Measurements from ENCODE around the gene EFHC1.
"Not testable (repeated sequence)": the region's sequence is repeated elsewhere in the genome, so short reads cannot be mapped to it uniquely, and the experiment has no call there.

Gene EFHC1

DNA sequence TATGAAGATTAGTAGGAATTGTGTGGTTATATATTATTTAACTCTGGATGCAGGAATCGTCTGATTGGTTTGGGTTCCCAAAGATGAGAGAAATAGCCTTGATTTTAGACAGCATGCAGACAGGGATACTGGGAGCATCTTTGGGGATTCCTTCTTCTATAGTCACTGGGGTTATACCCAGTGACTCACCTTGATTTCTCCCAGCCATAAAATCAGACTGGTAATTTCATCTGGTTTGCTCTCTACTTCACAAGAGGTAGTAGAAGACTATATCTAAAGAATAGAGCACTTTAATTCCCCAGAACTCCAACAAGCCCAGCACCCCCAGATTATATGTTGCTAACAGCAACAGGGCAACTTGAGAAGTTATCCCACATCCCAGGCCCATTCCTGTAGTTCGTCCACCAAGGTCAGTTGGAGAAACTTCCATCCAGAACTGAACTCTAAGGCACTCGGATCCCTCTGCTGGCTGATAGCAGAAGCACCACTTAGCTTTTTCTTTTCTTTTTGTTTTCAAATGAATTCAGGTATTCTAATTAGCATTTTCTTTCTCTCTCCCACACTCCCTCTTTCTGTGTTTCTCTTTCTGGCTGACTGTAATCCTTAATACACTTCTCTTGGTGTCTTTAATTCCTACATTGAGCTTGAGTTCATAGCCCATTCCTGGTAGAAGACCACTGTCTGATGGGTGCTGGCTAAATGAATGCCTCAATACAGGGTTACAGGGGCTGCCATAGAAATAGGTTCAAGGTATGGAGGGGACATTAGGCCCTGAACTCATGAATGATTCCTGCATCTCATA is 20.4 kb upstream of the EFHC1 start:
- DNase-seq, result peak in 1 of 2 experiments; percentile 57

DNA sequence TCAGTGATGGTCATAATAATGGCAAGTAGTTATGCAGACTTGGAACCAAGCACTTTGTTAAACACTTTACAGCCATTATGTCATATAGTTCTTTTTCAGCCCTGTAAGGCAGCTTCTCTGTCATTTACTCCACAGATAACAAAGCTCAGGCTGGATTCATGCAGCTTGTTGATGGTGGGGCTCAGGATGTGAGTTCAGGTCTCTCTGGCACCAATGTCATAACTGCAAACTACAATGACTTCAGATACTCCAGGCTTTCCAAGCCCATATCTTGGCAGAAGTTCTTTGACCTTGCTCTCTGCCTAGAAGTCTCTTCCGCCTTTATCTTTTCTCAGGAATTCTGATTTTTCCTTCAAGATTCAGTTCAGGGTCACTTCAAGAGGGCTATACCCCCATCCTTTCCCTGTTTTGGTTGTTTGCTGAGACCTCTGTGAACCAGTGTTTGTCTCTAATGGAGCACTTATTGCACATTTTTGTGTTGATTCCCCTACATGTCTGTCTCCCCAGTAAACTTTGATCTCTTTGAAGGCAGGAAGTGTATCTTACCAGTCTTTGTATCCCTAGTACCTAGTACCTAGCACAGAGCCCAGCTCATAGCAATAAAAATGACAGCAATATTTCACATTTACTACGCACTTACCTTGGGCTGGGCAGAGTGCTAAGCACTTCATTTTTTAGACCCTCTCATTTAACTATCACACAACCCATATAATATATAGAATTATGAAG is 19.7 kb upstream of the EFHC1 start:
- DNase-seq, result no peak

DNA sequence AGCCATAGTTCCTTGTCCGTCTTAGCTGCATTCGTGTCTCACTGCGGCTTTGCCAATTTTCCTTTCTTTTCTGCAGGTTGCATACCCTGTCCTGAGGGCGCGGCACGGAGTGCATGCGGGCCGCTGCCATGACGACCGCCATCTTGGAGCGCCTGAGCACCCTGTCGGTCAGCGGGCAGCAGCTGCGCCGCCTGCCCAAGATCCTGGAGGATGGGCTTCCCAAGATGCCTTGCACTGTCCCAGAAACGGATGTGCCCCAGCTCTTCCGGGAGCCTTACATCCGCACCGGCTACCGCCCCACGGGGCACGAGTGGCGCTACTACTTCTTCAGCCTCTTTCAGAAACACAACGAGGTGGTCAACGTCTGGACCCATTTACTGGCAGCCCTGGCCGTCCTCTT is 17.1 kb upstream of the EFHC1 start:
- DNase-seq, result no peak

DNA sequence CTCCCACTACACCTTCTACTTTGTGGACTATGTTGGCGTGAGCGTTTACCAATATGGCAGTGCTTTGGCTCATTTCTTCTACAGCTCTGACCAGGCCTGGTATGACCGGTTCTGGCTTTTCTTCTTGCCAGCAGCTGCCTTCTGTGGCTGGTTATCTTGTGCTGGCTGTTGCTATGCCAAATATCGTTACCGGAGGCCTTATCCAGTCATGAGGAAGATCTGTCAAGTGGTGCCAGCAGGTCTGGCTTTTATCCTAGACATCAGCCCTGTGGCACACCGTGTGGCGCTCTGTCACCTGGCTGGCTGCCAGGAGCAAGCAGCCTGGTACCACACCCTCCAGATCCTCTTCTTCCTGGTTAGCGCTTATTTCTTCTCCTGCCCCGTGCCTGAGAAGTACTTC is 16.5 kb upstream of the EFHC1 start:
- peak; percentile 82 to 95 for DNase-seq

DNA sequence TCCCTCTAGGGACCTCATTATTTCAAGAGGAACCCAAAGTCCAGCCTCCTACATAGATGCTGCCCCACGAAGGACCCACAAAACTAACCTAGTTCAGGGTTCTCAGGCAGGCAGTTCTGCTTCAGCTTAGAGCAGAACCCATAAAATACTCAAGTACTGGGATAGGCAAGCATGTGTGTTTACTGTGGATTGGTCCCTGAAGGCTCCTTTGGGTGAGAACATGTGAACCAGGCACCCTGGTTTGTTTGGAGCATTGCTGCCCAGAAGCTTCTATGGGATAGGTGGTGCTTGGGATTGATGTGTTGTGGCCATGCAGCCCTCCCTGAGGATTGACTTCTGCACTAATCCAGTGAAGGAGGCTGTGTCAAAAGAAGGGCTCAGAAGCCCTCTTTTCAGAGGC is 14.9 kb upstream of the EFHC1 start:
- no peak for DNase-seq

DNA sequence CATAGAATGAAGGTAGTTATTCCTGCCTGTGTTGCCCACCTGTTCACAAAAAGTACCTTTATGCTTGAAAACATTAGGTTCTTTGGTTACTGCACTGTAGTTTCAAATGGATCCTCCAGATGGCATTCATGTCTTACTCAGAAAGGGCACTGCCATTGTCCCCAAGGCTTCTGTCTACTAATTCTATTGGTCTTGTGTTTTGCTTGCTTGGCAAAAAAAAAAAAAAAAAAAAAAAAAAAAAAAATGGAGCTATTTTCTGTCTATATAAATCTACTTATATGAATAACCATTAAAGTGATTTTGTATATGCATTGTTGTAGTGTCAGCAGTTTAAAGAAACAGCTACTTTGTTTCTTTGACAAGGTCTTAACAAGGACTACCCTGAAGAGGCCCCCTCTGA is 12.7 kb upstream of the EFHC1 start:
- DNase-seq, result peak in 1 of 2 experiments; percentile 63

DNA sequence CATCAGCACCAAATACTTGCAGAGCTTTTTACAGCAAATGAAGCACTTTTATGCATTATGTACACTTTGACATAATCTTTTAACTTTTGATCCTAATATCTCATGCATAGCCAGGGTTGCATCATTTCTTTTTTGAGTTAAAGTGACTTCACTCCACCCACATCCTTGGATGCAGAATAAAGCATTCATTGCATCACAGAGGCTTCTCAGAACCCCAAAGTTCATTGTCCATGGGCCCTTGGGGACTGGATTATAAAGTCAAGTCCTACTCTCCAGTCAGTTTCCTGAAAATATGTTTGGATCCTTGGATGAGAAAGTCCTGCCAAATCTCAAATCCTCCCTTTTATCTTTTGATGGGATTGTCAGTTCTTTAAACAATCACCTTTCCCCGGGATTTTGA is 10.6 kb upstream of the EFHC1 start:
- DNase-seq, result no peak

DNA sequence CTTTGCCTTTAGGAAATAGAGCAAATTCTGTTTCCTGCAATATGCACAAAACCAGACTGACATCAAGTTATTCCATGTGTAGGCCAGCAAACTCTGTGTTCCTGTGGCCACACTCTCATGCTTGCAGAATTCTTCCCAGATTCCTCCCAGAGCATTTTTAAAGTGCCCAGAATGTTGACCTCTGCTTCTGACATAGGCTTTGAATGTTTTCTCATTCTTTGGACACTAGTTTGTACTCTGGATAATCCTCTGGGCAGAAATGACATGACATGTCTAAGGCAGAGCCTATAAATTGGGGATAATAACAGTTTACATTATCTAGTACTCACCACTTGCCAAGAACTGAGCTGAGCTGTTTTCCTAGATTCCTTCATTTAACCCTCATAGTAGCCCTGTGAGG is 9.2 kb upstream of the EFHC1 start:
- no peak for DNase-seq

DNA sequence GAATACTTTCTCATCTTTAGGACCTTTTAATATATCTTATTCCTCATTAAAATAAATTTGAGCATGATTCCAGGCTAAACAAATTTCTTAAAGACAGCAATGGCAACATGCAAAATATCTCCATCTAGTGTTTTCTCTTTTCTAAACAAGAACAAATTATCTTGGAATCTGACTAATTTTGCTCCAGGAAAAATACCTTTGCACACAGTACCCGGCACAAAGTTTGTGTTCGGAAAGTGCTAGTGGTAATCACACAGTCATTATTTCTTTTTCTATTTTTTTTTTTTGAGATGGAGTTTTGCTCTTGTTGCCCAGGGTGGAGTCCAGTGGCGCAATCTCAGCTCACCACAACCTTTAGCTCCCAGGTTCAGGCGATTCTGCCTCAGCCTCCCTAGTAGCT is 8.2 kb upstream of the EFHC1 start:
- no peak for DNase-seq

DNA sequence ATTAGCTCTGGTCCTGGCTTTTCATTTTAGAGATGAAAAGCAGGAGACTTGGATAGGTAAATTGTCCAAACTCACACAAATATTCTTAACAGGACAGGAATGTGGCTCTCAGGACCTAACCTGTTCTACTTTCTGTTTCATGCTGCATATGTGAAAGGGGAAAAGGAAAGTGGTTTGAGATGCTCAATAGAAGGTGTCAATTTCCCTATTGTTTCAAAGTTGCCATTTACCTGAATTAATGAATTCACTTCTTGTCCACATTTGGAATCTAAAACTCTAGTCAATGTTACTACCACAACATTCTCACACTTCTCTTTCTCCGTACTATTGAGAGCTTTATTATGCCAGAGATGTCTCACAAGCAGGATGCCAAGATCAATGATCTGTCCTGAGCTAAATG is 4.8 kb upstream of the EFHC1 start:
- DNase-seq, result no peak

DNA sequence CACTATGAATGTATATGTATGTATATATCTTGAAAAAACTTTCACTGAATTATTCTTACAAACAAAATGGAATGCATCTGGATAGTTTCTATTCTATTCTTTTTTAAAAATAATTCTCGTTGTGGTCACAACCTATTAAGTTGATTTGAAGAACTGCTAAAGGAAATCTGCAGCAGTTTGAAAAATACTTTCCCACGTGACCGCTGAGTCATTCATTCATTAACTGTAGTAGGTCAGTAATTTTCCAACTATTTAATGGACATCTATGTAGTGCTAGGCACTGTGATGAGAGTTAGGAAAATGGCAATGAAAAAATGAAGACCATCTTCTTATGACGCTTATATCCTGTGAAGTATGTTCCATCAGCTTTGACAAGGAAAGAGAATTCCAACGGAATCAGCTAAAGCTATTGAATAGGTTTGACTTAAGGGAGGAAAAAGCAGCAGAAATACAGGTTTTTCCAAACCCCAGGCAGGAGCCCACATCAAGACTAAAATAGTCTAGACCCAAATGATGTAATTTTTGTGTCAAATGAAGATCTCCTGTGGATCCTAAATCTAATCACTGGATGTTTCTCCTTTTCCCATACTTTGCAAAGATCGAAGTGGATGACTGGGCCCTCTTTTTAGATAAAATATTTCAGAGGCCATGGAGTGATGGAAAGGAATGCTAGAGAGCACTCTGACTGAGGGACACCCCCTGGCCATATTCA is 4.1 kb upstream of the EFHC1 start:
- no peak for DNase-seq

DNA sequence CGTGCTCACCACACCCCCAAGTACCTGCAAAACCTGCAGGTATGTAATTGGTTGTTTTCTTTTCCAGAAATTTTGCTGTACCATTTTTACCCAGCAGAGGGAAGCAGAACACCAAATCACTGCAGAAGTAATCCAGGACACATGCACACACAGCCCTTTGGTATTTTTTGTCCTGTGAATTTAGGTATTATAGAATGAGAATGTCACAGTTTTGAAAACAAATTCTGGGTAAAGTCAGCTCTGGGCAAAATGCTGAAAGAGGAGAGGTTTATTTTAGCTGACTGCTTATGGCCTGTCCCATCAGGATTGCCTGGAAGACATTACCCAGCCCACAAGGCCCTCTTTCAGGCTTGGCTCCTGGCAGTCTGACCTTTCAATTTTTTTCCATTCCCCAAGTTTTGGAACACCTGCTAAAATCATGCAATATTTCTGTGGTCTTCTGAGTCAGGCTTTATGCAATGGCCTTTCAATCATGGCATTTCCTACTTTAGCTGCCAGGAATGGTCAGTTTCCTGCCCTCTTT is 3.5 kb upstream of the EFHC1 start:
- peak; percentile 19 to 51 for DNase-seq

DNA sequence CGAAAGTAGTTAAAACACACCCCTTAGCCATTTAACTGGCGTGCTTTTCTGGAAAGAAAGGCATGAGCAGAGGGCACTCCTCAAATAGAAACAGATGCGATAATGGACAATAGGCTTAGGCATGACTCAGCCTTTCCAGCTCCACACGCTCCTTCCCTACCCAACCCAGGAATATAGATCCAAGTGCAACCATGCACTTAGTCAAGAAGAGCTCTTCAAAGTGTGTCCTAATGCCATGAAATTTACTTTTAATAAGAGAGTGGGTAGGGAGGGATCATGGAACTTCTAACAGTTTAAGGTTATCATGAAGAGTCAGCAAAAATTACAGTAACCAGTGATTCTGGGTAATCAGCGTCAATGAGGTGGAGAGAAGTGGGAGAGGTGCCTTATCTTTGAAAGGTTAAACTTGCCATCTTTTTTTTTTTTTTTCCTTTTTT is 2.4 kb upstream of the EFHC1 start:
- DNase-seq, result no peak

DNA sequence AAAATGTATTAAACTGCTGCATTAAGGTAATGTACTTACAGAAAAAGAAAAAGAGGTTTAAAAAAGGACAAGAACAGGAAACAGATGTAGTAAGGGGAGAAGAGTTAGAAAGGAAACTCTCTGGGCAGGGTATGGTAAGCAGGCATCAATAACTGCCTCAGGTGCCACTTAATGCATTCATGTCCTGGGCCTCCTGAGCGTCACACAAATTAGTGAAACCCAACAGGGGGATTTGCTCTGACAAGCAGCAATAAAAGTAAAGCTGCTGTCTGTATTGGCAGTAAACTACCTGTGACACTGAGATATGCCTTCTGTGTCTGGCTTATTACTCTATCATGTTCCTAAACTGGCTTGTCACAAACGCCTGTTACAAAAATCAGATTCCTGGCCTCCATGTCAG is 1.5 kb upstream of the EFHC1 start:
- DNase-seq, result no peak

DNA sequence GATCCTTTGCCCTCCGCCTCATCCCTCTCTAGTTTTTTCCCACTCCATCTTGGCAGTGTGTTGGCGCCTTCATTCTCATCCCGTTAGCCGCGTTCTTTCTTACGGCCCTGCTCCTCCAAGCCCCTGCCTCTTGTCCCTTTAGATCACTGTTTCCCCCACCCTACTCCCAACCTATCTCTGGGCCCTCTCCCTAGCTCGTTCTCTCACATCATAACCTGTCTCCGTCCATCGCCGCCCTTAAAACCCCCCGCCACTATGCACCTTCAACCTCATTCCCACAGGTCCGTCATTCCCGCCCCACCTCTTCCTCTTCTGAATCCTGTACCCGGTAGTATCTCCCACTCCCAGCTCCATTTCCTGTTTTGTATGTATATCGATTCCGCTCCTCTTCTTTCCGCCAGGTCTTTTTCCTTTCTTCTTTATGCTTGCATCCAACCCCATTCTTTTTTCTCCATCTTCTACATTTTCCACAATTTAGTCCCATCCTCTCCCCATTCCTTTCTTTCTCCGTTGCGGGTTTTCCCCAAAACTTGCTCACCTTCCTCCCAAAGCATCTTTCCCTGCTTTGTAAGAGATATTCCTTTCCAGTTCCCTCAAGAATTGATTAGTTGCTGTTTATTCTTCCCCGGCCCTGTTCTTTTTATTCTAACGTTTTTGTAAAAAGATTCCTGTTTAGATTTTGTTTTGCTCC is 671 bp downstream of the EFHC1 start:
- peak in 1 of 2 experiments; percentile 29 for DNase-seq

DNA sequence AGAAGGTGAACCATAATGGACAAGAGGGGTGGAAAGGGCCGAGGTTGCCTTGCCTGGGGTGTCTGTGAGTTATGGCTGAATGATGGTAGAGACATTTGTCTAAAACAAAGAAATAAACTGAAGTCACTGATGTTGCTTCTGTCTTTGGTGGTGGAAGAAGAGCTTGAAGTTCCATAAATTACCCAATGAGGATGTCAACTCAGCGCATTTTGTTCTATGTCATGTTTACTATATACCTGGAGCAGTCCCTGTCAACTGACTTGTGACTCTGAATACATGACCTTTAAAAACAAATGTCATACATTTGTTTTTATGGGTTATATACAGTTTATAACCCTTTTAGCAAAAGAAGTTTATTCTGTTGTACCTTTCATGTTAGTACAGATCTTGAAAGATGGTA is 2.0 kb downstream of the EFHC1 start:
- DNase-seq, result no peak

DNA sequence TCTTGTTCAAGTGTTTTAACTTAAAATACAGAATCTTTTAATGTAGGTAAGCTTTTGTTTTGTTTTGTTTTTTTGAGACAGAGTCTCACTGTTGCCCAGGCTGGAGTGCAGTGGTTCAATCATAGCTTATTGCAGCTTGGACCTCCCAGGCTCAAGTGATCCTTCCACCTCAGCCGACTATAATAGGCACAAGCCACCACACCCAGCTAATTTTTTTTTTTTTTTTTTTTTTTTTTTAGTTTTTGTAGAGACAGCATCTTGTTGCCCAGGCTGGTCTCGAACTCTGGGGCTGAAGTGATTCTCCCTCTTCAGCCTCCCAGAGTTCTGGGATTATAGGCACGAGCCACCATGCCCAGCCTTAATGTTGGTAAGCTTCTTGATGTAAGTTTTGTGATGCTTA is 3.3 kb downstream of the EFHC1 start:
- DNase-seq, result no peak

DNA sequence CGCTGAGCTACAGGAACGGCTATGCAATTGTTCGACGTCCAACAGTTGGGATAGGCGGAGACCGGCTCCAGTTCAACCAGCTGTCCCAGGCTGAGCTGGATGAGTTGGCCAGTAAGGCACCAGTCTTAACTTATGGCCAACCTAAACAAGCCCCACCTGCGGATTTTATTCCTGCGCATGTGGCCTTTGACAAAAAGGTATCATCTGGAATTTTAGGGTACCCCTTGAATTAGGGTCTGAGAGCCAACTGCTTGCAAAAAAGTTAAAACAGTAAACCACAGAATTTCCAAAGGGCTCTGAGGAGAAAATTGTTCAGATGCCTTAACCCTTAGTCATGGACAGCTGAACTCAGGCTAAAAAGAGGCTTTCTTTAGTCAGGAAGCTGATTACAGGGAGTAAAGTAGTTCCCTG is 3.8 kb downstream of the EFHC1 start:
- no peak for DNase-seq

DNA sequence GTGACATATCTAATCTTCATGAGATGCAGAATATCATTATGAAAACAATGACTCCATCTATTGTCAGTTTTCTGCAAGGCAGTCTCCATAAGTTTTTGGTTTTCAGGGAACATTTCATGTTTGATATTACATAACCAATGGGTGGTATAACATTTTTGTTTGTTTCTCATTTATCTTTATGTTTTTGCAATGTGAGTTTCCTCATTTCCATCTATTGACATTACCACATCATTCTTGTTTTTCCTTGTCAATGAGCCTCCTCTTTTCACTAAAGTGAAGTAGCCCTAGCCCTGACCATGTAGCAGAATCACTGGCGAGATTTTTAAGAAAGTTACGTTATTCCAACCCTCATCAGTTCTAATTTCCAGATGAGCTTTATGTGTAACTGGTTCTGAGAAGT is 4.4 kb downstream of the EFHC1 start:
- DNase-seq, result no peak

DNA sequence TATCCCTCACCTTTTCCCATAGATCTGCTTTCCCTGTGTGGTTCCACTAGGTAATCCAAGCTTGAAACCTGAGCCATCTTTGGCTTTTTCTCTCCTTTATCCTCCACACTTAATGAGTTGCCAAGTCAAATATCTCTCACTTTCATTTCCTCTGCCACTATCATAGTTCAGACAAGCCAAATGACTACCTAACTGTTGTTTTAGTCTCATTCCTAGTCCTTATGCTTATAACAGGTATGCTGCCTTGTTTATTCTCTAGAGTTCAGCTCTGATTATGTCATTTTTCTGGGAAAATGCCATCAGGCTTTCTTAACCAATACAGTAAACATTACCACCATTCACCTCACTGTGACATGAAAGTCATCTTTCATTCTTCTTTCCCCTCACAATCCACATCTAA is 6.5 kb downstream of the EFHC1 start:
- no peak for DNase-seq

DNA sequence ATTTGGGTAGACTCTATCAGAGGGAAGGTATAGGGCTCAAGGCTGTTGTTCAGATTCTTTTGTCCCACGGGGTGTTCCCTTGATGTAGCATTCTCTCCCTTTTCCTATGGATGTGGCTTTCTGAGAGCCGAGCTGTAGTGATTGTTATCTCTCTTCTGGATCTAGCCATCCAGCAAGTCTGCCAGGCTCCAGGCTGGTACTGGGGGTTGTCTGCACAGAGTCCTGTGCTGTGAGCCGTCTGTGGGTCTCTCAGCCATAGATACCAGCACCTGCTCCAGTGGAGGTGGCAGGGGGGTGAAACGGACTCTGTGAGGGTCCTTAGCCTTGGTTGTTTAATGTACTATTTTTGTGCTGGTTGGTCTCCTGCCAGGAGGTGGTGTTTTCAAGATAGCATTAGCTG is 13.2 kb downstream of the EFHC1 start:
- DNase-seq, result not testable (repeated sequence)

DNA sequence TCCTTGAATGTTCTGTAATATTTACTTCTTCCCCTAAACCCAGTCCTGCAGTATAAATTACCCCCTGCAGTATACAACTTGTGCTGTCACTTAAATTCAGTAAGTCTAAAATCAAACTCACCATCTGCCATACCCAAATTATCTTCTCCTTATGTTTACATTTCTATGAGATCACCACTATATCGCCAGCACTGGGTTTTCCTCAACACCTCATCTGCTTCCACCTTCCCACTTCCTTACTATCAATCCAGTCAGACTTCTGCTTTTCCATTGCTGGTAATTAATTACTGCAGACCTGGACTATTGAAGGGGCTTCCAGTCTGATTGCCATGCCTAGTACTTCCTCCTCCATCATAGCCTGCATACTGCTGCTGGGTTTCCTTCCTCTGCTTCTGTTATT is 15.2 kb downstream of the EFHC1 start:
- DNase-seq, result peak in 1 of 2 experiments; percentile 4

DNA sequence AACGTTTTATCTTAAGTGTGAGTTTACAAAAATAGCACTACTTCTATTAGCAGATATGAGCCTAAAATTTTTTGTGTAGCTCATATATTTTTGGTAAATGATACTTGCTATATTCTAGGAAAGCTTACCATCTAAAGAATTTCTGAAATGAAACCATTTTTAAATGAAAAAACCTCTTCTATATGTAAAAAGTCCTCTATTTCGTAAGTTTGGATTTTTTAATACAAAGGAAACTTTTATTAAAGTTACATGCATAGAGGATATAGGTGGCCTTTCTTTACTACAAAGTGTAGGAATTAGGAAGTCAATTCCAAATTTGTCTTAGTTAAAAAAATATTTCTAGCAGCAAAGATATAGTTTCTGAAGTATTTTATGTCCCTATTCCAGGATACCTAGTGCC is 18.8 kb downstream of the EFHC1 start:
- no peak for DNase-seq

Data from NCI-H446 (cell line).